Lung (tissue), 12 donors: ENCODE data around the gene SIL1. TPM values are rescaled to one million over a fixed set of nuclear protein-coding genes. Genes with fewer than 3 reads are reported as not detected.
"Not testable (repeated sequence)": the region's sequence is repeated elsewhere in the genome, so short reads cannot be mapped to it uniquely, and the experiment has no call there.

Experiments
- ATAC-seq: fragments of 200-7000 bp; cut with Tn5 transposase; one replicate; pipeline ENCODE4 v1.9.1; 2020; ENCODE audit warnings: moderate number of reproducible peaks; ENCODE audit not compliant: insufficient read depth, low FRiP score
- DNase-seq, 3 donors: peaks; one replicate each; pipeline ENCODE4 v3.0.0-alpha.2; 2013 to 2017
- H3K27ac ChIP-seq, 2 donors: one replicate each; pipeline ENCODE4 v1.5.1; 2013; ENCODE audit warnings: mild to moderate bottlenecking in 2 of 2, moderate library complexity in 2 of 2, control low read depth in 1 of 2, inconsistent platforms in 1 of 2, low read depth in 1 of 2, low read length in 1 of 2
- H3K27me3 ChIP-seq, 3 donors: one replicate each; pipeline ENCODE4 v1.5.1; 2013; ENCODE audit warnings: low read length in 2 of 3; ENCODE audit not compliant: control insufficient read depth in 3 of 3, insufficient read depth in 3 of 3
- H3K36me3 ChIP-seq, 4 donors: one replicate each; pipeline ENCODE4 v1.5.1; 2013; ENCODE audit warnings: low read length in 4 of 4, mild to moderate bottlenecking in 1 of 4, moderate library complexity in 1 of 4; ENCODE audit not compliant: control insufficient read depth in 4 of 4, insufficient read depth in 4 of 4
- H3K4me1 ChIP-seq, 5 donors: one replicate each; pipeline ENCODE4 v1.5.1; 2013; ENCODE audit warnings: low read length in 5 of 5, mild to moderate bottlenecking in 2 of 5, moderate library complexity in 1 of 5; ENCODE audit not compliant: control insufficient read depth in 5 of 5, insufficient read depth in 5 of 5
- H3K4me3 ChIP-seq: one replicate; pipeline ENCODE4 v1.5.1; 2013; ENCODE audit warnings: mild to moderate bottlenecking, control low read depth, moderate library complexity
- H3K9ac ChIP-seq, 2 donors: one replicate each; pipeline ENCODE4 v1.5.1; 2013; ENCODE audit warnings: low read length in 2 of 2, control low read depth in 1 of 2; ENCODE audit not compliant: insufficient read depth in 1 of 2
- H3K9me3 ChIP-seq, 4 donors: one replicate each; pipeline ENCODE4 v1.5.1; 2013; ENCODE audit warnings: low read length in 3 of 4, mild to moderate bottlenecking in 1 of 4, moderate library complexity in 1 of 4; ENCODE audit not compliant: control insufficient read depth in 4 of 4, insufficient read depth in 3 of 4
- WGBS, 2 donors: extraction: QIAGEN DNeasy Blood & Tissue Kit; methylation state at CpG; one replicate each; pipeline ENCODE4 v1.1.7; 2013; 5-methylcytosine and 5-hydroxymethylcytosine counted together
- polyA plus RNA-seq, 2 donors: library from polyadenylated mRNA; stranded (reverse); fragments of 200-250 nt; gene quantifications; one replicate each; pipeline ENCODE4 v1.2.1, GENCODE V29; 2013
- total RNA-seq, 2 donors: library from RNA; depleted of rRNA in 1 of 2; stranded (reverse); fragments of >200 nt in 1 of 2; gene quantifications; one replicate each; pipeline ENCODE4 v1.2.1, GENCODE V29; 2014 to 2021
- TF ChIP-seq, protein P1 (sequence below): IDR thresholded peaks from 2 replicates; pipeline ENCODE4 v1.5.1; 2012; ENCODE audit warnings: mild to moderate bottlenecking; ENCODE audit errors: control extremely low read depth, extremely low read depth
- donor health status: control.
- donor health status: control.
- donor health status: Bipolar disorder and iron deficiency.
- donor health status: healthy.
- donor health status: DM: yes; HTN: yes; CAD: no.

SIL1 gene
- total and polyA plus RNA-seq, 4 donors: 38.5 to 109 (median 78.4) TPM

GRCh38 chr5:139061274-139061673 lies 136.9 kb downstream of the SIL1 start:
- Histone ChIP-seq H3K4me1 (peaks cover 6 to 16% (median 10%) of the 10 kb centered on the region in 5 donors), H3K27ac (no peak overlapping the region), H3K36me3 (no peaks in the 10 kb centered on the region), H3K9ac (no peak overlapping the region), H3K4me3 (no peak overlapping the region), H3K9me3 (no peaks in the 10 kb centered on the region), H3K27me3 (no peaks in the 10 kb centered on the region)
- DNase-seq (peak; percentile 17 to 50 (median 25)), ATAC-seq (no peak)
- TF ChIP-seq, protein P1, sequence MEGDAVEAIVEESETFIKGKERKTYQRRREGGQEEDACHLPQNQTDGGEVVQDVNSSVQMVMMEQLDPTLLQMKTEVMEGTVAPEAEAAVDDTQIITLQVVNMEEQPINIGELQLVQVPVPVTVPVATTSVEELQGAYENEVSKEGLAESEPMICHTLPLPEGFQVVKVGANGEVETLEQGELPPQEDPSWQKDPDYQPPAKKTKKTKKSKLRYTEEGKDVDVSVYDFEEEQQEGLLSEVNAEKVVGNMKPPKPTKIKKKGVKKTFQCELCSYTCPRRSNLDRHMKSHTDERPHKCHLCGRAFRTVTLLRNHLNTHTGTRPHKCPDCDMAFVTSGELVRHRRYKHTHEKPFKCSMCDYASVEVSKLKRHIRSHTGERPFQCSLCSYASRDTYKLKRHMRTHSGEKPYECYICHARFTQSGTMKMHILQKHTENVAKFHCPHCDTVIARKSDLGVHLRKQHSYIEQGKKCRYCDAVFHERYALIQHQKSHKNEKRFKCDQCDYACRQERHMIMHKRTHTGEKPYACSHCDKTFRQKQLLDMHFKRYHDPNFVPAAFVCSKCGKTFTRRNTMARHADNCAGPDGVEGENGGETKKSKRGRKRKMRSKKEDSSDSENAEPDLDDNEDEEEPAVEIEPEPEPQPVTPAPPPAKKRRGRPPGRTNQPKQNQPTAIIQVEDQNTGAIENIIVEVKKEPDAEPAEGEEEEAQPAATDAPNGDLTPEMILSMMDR: no peak
- WGBS, 2 donors: 37 to 43% methylated on average over 5 of the region's 5 CpGs

- no peak overlapping the region for H3K27ac ChIP-seq
- no peaks in the 10 kb centered on the region for H3K27me3 ChIP-seq
- WGBS, 2 donors: 32 to 54% methylated on average over 2 of the region's 2 CpGs
- peaks cover 3 to 8% (median 6%) of the 10 kb centered on the region in 5 donors for H3K4me1 ChIP-seq
- no peak for DNase-seq
- no peak overlapping the region for H3K9ac ChIP-seq
- TF ChIP-seq, protein P1: no peak
- H3K4me3 ChIP-seq: no peak overlapping the region
- no peaks in the 10 kb centered on the region for H3K9me3 ChIP-seq
- no peak for ATAC-seq
- H3K36me3 ChIP-seq: peaks cover 0 to 1% (median 0%) of the 10 kb centered on the region in 4 donors
Measured at GRCh38 chr5:139058121-139058520, 140.0 kb downstream of the SIL1 start.

DNA sequence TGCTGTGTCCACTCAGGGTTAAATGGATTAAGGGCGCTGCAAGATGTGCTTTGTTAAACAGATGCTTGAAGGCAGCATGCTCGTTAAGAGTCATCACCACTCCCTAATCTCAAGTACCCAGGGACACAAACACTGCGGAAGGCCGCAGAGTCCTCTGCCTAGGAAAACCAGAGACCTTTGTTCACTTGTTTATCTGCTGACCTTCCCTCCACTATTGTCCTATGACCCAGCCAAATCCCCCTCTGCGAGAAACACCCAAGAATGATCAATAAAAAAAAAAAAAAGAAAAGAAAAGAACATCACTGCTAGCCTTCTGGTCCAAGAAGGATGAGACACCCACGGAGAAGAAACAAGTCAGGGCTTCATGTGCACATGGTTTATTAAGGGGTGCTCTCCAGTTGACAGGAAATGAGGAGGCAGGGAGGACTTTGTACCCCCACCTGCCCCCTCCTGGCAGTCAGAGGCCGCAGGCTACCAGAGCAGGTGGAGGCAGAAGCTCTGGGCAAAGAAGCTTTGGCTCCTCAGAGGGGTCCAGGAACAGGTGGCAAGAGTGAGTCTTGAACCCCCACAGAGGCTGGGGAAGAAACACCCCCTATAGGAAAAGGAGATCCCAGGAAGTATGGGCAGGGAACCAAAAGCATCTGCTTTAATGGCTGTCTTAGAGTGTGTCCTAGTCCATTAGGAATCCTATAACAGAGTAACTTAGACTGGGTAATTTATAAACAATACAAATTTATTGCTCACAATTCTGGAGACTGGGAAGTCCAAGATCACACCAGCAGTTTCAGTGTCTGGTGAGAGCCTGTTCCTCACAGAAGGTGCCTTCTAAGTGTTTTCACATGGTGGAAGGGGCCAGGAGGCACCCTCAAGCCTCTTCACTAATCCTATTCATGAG lies 140.9 kb downstream of the SIL1 start:
- not testable (repeated sequence) for H3K36me3 ChIP-seq, ATAC-seq, H3K27me3 ChIP-seq, H3K4me1 ChIP-seq, H3K9me3 ChIP-seq, H3K9ac ChIP-seq, DNase-seq, H3K27ac ChIP-seq, H3K4me3 ChIP-seq
- WGBS, 2 donors: 76 to 94% methylated on average over 4 to 5 of the region's 7 CpGs

- H3K9me3 ChIP-seq: no peaks in the 10 kb centered on the region
- H3K27me3 ChIP-seq: no peaks in the 10 kb centered on the region
- no peak overlapping the region for H3K4me3 ChIP-seq
- H3K36me3 ChIP-seq: peaks cover 0 to 1% (median 0%) of the 10 kb centered on the region in 4 donors
- H3K9ac ChIP-seq: no peak overlapping the region
- ATAC-seq (no peak), DNase-seq (no peak)
- no peak overlapping the region for H3K27ac ChIP-seq
- TF ChIP-seq, protein P1: no peak
- H3K4me1 ChIP-seq: peaks cover 0 to 3% (median 0%) of the 10 kb centered on the region in 5 donors
Measured at GRCh38 chr5:139052975-139053374, 145.2 kb downstream of the SIL1 start.
